ENCODE measurements around the gene CPT1B.

- TF ChIP-seq RAD21 (IDR thresholded peaks at IDR 0.05; ENCODE audit: low read length): no peak
- no peak for TF ChIP-seq CTCF (conservative IDR thresholded peaks at IDR 0.05; ENCODE audit: low read depth, low read length)
- no peak for TF ChIP-seq BHLHE40 (IDR thresholded peaks at IDR 0.05; ENCODE audit: low read depth, low read length)
- TF ChIP-seq SMC3 (IDR thresholded peaks at IDR 0.05; ENCODE audit: low read depth, low read length): no peak
- no peak for TF ChIP-seq RCOR1 (IDR thresholded peaks at IDR 0.05; ENCODE audit: insufficient replicate concordance, low read length)
- TF ChIP-seq USF2 (IDR thresholded peaks at IDR 0.05; ENCODE audit: low read depth, low read length): no peak
- TF ChIP-seq POLR2A (IDR thresholded peaks at IDR 0.05; ENCODE audit: low read depth, low read length): no peak
These were observed 21.5 kb downstream of the CPT1B start for GRCh38 chr22:50556703-50557102.

All from IMR-90 (cell line).